NCI-H1417 treated with DMSO at 0.1 percent for 48 hours (cell line): ENCODE results near the gene YEATS2.

ENCODE experiments used
- DNase-seq: peaks from one replicate; lab custom pipeline; 2025; lab: John Stamatoyannopoulos, UW

YEATS2 gene

GRCh38 chr3:183837390-183837789 lies 139.8 kb downstream of the YEATS2 start:
- DNase-seq, result no peak

- no peak for DNase-seq
Observed at GRCh38 chr3:183837894-183838293, 140.3 kb downstream of the YEATS2 start.

GRCh38 chr3:183839751-183840150 lies 142.2 kb downstream of the YEATS2 start:
- no peak for DNase-seq

- DNase-seq, result no peak
Observed at GRCh38 chr3:183844606-183845005, 147.0 kb downstream of the YEATS2 start.

- no peak for DNase-seq
Observed at GRCh38 chr3:183845090-183845489, 147.5 kb downstream of the YEATS2 start.

GRCh38 chr3:183845608-183846288 lies 148.2 kb downstream of the YEATS2 start:
- DNase-seq, result no peak

- DNase-seq, result no peak
Observed at GRCh38 chr3:183854318-183855035, 156.9 kb downstream of the YEATS2 start.

GRCh38 chr3:183857863-183858262 lies 160.3 kb downstream of the YEATS2 start:
- no peak for DNase-seq
